ENCODE results near the gene GTF2E1.
"Not testable (repeated sequence)": the region's sequence is repeated elsewhere in the genome, so short reads cannot be mapped to it uniquely, and the experiment has no call there.

GTF2E1 gene

DNA sequence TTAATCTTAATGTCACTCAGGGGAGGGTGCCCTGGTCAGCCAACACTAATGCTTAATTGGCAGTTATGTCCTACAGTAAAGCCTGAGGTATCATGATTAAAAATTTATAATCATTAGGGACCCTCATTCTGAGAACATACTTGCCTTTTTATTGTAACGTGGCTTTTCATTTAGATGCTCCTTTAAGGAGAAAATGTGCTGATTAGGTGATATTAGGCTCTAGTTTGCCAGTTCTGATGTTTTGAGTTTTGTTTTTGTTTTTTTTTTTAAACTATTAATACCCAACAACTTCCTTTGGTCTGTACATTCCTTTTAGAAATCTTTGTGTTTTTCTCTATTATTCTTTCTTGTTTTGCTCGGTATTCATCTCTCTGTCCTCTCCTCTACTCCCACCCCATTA, 10.3 kb downstream of the GTF2E1 start:
- Histone ChIP-seq H3K4me1 (ENCODE audit: control insufficient read depth, insufficient read depth, low read length, poor library complexity, severe bottlenecking) (no peaks in the 10 kb centered on the region), H3K27ac (ENCODE audit: insufficient read depth, low read length, poor library complexity, severe bottlenecking) (no peak overlapping the region), H3K4me3 (ENCODE audit: insufficient read depth, low read depth, low read length, poor library complexity, severe bottlenecking) (no peak overlapping the region), H3K27me3 (replicated peaks; ENCODE audit: control insufficient read depth, insufficient read depth, low read length, poor library complexity, severe bottlenecking) (no peaks in the 10 kb centered on the region), H3K36me3 (ENCODE audit: control insufficient read depth, insufficient read depth, low read length) (peaks cover 18% of the 10 kb centered on the region), H3K9me3 (ENCODE audit: control insufficient read depth, low read length) (no peaks in the 10 kb centered on the region)
- no peak for DNase-seq

DNA sequence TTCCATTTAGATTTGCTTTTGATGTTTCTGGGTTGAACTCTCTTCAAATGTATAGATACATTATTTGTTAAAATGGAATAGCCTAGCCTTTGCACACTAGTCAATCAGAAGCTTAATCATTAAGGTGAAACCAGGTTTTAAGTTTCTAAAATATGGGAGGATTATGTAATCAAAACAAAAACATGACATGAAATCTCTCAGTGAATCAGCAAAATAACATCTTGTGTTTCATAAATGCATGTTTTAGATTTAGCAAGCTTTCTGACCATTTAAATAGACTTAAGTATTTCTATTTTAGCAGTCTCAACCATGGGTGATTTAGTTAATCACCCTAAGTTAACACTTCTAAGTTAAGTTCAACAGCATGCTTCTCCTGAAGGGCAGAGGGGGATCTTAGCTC, 11.3 kb downstream of the GTF2E1 start:
- DNase-seq, result no peak
- H3K4me1 ChIP-seq (ENCODE audit: control insufficient read depth, insufficient read depth, low read length, poor library complexity, severe bottlenecking), result no peaks in the 10 kb centered on the region
- H3K36me3 ChIP-seq (ENCODE audit: control insufficient read depth, insufficient read depth, low read length), result peaks cover 18% of the 10 kb centered on the region
- no peak overlapping the region for H3K4me3 ChIP-seq (ENCODE audit: insufficient read depth, low read depth, low read length, poor library complexity, severe bottlenecking)
- no peaks in the 10 kb centered on the region for H3K27me3 ChIP-seq (replicated peaks; ENCODE audit: control insufficient read depth, insufficient read depth, low read length, poor library complexity, severe bottlenecking)
- H3K27ac ChIP-seq (ENCODE audit: insufficient read depth, low read length, poor library complexity, severe bottlenecking), result no peak overlapping the region
- H3K9me3 ChIP-seq (ENCODE audit: control insufficient read depth, low read length), result no peaks in the 10 kb centered on the region

DNA sequence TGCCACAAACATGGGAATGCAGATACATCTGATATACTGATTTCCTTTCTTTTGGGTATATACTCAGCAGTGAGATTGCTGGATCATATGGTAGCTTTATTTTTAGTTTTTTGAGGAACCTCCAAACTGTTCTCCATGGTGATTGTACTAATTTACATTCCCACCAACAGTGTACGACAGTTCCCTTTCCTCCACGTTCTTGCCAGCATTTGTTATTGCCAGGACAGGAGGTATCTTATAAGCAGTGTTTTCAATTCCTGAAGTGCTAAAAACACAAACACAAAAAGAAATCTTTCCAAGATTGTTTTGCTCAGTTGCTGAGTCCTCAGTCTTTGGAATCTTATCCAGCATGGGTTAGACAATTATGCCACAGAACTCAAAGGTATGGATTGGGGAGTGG, 13.5 kb downstream of the GTF2E1 start:
- H3K9me3 ChIP-seq (ENCODE audit: control insufficient read depth, low read length), result no peaks in the 10 kb centered on the region
- no peak for DNase-seq
- peaks cover 15% of the 10 kb centered on the region for H3K36me3 ChIP-seq (ENCODE audit: control insufficient read depth, insufficient read depth, low read length)
- no peaks in the 10 kb centered on the region for H3K4me1 ChIP-seq (ENCODE audit: control insufficient read depth, insufficient read depth, low read length, poor library complexity, severe bottlenecking)
- H3K27ac ChIP-seq (ENCODE audit: insufficient read depth, low read length, poor library complexity, severe bottlenecking), result no peak overlapping the region
- no peaks in the 10 kb centered on the region for H3K27me3 ChIP-seq (replicated peaks; ENCODE audit: control insufficient read depth, insufficient read depth, low read length, poor library complexity, severe bottlenecking)
- no peak overlapping the region for H3K4me3 ChIP-seq (ENCODE audit: insufficient read depth, low read depth, low read length, poor library complexity, severe bottlenecking)

DNA sequence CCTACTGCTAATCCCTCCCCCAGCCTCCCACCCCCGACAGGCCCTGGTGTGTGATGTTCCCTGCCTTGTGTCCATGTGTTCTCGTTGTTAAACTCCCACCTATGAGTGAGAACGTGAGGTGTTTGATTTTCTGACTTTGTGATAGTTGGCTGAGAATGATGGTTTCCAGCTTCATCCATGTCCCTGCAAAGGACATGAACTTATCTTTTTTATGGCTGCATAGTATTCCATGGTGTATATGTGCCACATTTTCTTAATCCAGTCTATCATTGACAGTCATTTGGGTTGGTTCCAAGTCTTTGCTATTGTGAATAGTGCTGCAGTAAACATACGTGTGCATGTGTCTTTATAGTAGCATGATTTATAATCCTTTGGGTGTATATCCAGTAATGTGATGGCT, 16.0 kb downstream of the GTF2E1 start:
- not testable (repeated sequence) for DNase-seq; H3K4me3 ChIP-seq (ENCODE audit: insufficient read depth, low read depth, low read length, poor library complexity, severe bottlenecking); H3K36me3 ChIP-seq (ENCODE audit: control insufficient read depth, insufficient read depth, low read length); H3K4me1 ChIP-seq (ENCODE audit: control insufficient read depth, insufficient read depth, low read length, poor library complexity, severe bottlenecking); H3K27ac ChIP-seq (ENCODE audit: insufficient read depth, low read length, poor library complexity, severe bottlenecking); H3K9me3 ChIP-seq (ENCODE audit: control insufficient read depth, low read length); H3K27me3 ChIP-seq (replicated peaks; ENCODE audit: control insufficient read depth, insufficient read depth, low read length, poor library complexity, severe bottlenecking)

DNA sequence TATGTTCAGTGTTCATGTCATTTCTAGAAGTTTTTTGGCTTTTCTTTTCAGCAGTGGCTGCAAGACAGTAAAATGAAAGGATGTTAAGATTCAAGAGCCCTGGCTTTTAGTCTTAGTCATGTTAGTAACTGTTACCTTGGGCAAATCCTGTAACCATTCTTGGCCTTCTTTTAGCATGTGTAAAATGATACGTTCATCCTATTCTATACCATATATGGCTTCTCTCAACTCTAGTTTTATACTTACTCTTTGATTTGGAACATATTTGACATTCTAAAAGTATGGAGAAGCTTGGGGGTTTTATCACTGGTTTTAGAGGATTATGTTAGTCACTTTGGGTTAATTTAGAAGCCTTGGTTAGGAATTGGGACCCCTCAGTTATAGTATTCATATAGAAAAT, 20.1 kb downstream of the GTF2E1 start:
- Histone ChIP-seq H3K27ac (ENCODE audit: insufficient read depth, low read length, poor library complexity, severe bottlenecking) (no peak overlapping the region), H3K4me3 (ENCODE audit: insufficient read depth, low read depth, low read length, poor library complexity, severe bottlenecking) (no peak overlapping the region), H3K27me3 (replicated peaks; ENCODE audit: control insufficient read depth, insufficient read depth, low read length, poor library complexity, severe bottlenecking) (no peaks in the 10 kb centered on the region), H3K9me3 (ENCODE audit: control insufficient read depth, low read length) (no peaks in the 10 kb centered on the region), H3K4me1 (ENCODE audit: control insufficient read depth, insufficient read depth, low read length, poor library complexity, severe bottlenecking) (no peaks in the 10 kb centered on the region), H3K36me3 (ENCODE audit: control insufficient read depth, insufficient read depth, low read length) (no peaks in the 10 kb centered on the region)
- no peak for DNase-seq

DNA sequence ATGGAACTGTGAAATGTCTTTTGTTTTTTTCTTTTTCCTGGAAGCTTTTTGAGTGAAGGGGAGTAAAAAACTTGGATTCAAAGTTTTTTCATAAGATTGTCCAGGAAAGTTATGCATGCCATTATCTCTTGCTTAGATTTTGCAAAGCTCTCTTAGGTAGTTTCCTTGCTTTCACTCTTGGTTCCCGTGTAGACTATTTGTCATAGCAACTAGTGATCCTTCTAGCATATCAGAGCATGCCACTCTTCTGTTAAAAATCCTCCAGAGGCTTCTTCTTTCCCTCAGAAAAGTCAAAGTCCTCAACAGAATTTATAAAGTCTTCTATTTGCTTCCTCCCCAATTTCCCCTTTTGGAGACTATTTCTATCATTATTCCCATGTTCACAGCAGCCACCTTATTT, 21.1 kb downstream of the GTF2E1 start:
- no peaks in the 10 kb centered on the region for H3K36me3 ChIP-seq (ENCODE audit: control insufficient read depth, insufficient read depth, low read length)
- no peaks in the 10 kb centered on the region for H3K4me1 ChIP-seq (ENCODE audit: control insufficient read depth, insufficient read depth, low read length, poor library complexity, severe bottlenecking)
- H3K27ac ChIP-seq (ENCODE audit: insufficient read depth, low read length, poor library complexity, severe bottlenecking), result no peak overlapping the region
- no peaks in the 10 kb centered on the region for H3K9me3 ChIP-seq (ENCODE audit: control insufficient read depth, low read length)
- DNase-seq, result no peak
- no peaks in the 10 kb centered on the region for H3K27me3 ChIP-seq (replicated peaks; ENCODE audit: control insufficient read depth, insufficient read depth, low read length, poor library complexity, severe bottlenecking)
- no peak overlapping the region for H3K4me3 ChIP-seq (ENCODE audit: insufficient read depth, low read depth, low read length, poor library complexity, severe bottlenecking)

DNA sequence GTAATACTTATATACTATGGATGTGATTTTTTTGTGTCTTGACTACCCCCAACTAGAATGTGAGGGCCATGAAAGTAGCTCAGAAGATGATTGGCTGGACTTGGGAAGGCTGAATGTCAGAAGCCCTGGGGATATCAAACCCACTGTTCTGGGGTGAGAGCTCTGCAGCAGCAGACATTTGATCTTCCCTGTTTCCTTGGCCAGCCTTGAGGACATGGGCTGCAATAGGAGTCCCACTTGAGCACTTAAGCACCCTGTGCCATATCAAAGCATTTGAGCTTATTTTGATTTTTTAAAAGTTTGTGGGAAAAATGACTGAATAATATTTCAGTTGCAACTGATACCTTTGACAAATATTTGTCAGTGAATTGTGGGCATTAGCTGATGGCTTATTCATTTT, 21.7 kb downstream of the GTF2E1 start:
- Histone ChIP-seq H3K4me3 (ENCODE audit: insufficient read depth, low read depth, low read length, poor library complexity, severe bottlenecking) (no peak overlapping the region), H3K36me3 (ENCODE audit: control insufficient read depth, insufficient read depth, low read length) (no peaks in the 10 kb centered on the region), H3K4me1 (ENCODE audit: control insufficient read depth, insufficient read depth, low read length, poor library complexity, severe bottlenecking) (no peaks in the 10 kb centered on the region), H3K27ac (ENCODE audit: insufficient read depth, low read length, poor library complexity, severe bottlenecking) (no peak overlapping the region), H3K27me3 (replicated peaks; ENCODE audit: control insufficient read depth, insufficient read depth, low read length, poor library complexity, severe bottlenecking) (no peaks in the 10 kb centered on the region), H3K9me3 (ENCODE audit: control insufficient read depth, low read length) (no peaks in the 10 kb centered on the region)
- no peak for DNase-seq

DNA sequence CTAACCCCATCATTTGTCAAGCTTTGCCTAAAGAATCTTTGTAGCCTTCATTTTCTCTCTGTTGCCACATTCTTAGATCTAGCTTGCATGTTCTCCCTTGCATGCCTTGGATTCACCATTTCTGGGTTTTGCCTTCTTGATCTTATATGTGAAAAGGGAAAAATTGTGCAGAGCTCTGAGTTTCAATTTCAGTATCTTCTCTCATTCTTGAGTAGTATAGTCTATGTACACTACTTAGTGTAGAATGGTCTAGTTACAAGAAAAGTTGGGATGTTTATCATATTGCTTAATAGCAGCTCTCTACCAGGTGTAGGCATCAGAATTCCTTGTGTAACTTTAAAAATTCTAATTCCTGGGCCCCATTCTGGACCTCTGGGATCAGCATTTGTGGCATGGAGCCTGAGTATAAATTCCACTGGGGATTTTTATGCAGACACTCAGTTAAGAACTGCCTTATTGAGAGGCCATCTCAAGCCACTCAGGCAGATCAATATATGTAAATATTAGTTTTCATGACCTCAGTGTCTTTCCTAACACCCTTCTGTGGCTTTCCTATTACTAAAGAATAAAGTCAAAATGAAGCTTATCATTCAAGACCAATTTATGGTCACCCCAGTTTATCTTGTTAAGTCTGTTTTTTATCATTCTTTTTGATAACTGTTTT, 23.4 kb downstream of the GTF2E1 start:
- Histone ChIP-seq H3K36me3 (ENCODE audit: control insufficient read depth, insufficient read depth, low read length) (no peaks in the 10 kb centered on the region), H3K4me1 (ENCODE audit: control insufficient read depth, insufficient read depth, low read length, poor library complexity, severe bottlenecking) (no peaks in the 10 kb centered on the region), H3K9me3 (ENCODE audit: control insufficient read depth, low read length) (no peaks in the 10 kb centered on the region), H3K4me3 (ENCODE audit: insufficient read depth, low read depth, low read length, poor library complexity, severe bottlenecking) (no peak overlapping the region), H3K27me3 (replicated peaks; ENCODE audit: control insufficient read depth, insufficient read depth, low read length, poor library complexity, severe bottlenecking) (no peaks in the 10 kb centered on the region), H3K27ac (ENCODE audit: insufficient read depth, low read length, poor library complexity, severe bottlenecking) (no peak overlapping the region)
- DNase-seq, result no peak

DNA sequence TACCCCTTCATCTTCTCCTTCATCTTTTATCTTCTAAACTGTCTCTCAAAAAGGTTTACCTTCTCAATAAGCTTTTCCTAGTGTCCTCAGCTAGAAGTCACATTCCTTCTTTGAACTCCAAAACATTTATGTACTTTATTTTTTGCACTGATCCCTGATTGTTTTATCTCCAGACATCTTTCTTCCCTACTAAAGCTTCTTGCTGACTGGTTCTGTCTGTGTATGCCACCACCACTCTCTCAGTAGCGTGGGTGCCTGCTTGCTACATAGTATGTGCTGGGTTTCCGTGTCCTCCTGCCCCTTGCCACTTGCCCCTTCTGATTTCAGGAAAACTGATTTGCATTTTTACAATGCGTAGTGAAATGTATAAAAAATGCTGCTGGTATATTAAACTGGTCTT, 24.0 kb downstream of the GTF2E1 start:
- Histone ChIP-seq H3K27me3 (replicated peaks; ENCODE audit: control insufficient read depth, insufficient read depth, low read length, poor library complexity, severe bottlenecking) (no peaks in the 10 kb centered on the region), H3K27ac (ENCODE audit: insufficient read depth, low read length, poor library complexity, severe bottlenecking) (no peak overlapping the region), H3K9me3 (ENCODE audit: control insufficient read depth, low read length) (no peaks in the 10 kb centered on the region), H3K36me3 (ENCODE audit: control insufficient read depth, insufficient read depth, low read length) (no peaks in the 10 kb centered on the region), H3K4me1 (ENCODE audit: control insufficient read depth, insufficient read depth, low read length, poor library complexity, severe bottlenecking) (no peaks in the 10 kb centered on the region), H3K4me3 (ENCODE audit: insufficient read depth, low read depth, low read length, poor library complexity, severe bottlenecking) (no peak overlapping the region)
- DNase-seq, result no peak

DNA sequence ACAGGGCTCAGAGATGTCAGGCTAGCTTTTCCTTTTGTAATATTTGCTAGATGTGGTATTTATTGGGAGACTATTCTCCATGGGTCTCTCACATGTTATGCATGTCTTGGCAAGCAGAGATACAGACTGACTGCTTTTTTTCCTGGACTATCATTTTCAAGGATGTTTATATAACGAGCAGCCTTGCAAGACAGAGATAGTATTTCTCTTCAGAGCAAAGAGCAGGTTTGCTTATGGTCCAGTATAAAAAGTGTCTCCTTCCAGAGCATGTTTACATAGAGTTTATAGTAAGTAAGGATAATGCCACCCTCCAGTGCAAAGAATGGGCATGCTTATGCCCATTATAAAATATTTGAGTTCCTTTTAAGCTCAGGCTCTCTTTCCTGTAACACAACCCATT, 24.6 kb downstream of the GTF2E1 start:
- Histone ChIP-seq H3K27me3 (replicated peaks; ENCODE audit: control insufficient read depth, insufficient read depth, low read length, poor library complexity, severe bottlenecking) (no peaks in the 10 kb centered on the region), H3K4me3 (ENCODE audit: insufficient read depth, low read depth, low read length, poor library complexity, severe bottlenecking) (no peak overlapping the region), H3K36me3 (ENCODE audit: control insufficient read depth, insufficient read depth, low read length) (no peaks in the 10 kb centered on the region), H3K4me1 (ENCODE audit: control insufficient read depth, insufficient read depth, low read length, poor library complexity, severe bottlenecking) (no peaks in the 10 kb centered on the region), H3K27ac (ENCODE audit: insufficient read depth, low read length, poor library complexity, severe bottlenecking) (no peak overlapping the region), H3K9me3 (ENCODE audit: control insufficient read depth, low read length) (no peaks in the 10 kb centered on the region)
- no peak for DNase-seq

Measured in effector memory CD4-positive, alpha-beta T cell (primary cell).